ENCODE measurements around the gene IL6ST. TPM values are rescaled to one million over a fixed set of nuclear protein-coding genes. Genes with fewer than 3 reads are reported as not detected.
"Not testable (repeated sequence)": the region's sequence is repeated elsewhere in the genome, so short reads cannot be mapped to it uniquely, and the experiment has no call there.

The IL6ST gene
- total RNA-seq, 8 experiments from 2014 or later, result 27.6 to 333 (median 68.5) TPM

DNA sequence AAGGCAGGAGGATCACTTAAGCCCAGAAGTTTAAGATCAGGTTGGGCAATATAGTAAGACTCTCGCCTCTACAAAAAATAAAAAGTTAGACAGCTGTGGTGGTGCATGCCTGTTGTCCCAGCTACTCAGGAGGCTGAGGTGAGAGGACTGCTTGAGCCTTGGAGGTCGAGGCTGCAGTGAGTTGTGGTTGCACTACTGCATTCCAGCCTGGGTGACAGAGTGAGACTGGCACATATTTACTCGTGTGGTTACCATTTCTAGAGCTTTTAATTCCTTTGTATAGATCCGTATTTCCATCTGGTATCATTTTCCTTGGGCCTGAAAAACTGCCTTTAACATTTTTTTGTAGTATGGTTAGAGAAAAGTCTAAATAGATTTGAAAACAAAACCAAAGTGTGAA is 7.8 kb downstream of the IL6ST start:
- ATAC-seq (replicated peaks in 6 of 8), result no peak
- Histone ChIP-seq H3K27ac (no peak overlapping the region), H3K4me3 (no peak overlapping the region), H3K4me1 (replicated peaks in 1 of 2) (peaks cover 9 to 17% of the 10 kb centered on the region in 2 donors)
- 67 to 100% (median 89%) methylated on average over 1 to 4 of the region's 4 CpGs; no CpG with 5 or more reads in 2 of the 10 experiments for WGBS, 10 experiments
- in situ Hi-C loops (cut with MboI; ENCODE audit: low pct_unique_long_range_greater_than_20kb in 2 of 9, low sequenced_read_pairs in 9 of 9, unreplicated experiment in 9 of 9), result loop anchor here in 2 of 9 experiments (25.0 kb wide), 1 partner anchor 200 kb away; no protein-coding TSS in a partner anchor

GRCh38 chr5:55985181-55985580 is 9.6 kb downstream of the IL6ST start:
- in situ Hi-C loops (cut with MboI; ENCODE audit: low pct_unique_long_range_greater_than_20kb in 2 of 9, low sequenced_read_pairs in 9 of 9, unreplicated experiment in 9 of 9), result loop anchor here in 2 of 9 experiments (25.0 kb wide), 1 partner anchor 202 kb away; no protein-coding TSS in a partner anchor
- H3K4me3 ChIP-seq, result no peak overlapping the region
- no peak overlapping the region for H3K27ac ChIP-seq
- no peak for ATAC-seq (replicated peaks in 6 of 8)
- WGBS, 10 experiments, result 87 to 100% (median 94%) methylated on average over 1 to 6 of the region's 6 CpGs; no CpG with 5 or more reads in 1 of the 10 experiments
- peaks cover 9 to 15% of the 10 kb centered on the region in 2 donors for H3K4me1 ChIP-seq (replicated peaks in 1 of 2)

DNA sequence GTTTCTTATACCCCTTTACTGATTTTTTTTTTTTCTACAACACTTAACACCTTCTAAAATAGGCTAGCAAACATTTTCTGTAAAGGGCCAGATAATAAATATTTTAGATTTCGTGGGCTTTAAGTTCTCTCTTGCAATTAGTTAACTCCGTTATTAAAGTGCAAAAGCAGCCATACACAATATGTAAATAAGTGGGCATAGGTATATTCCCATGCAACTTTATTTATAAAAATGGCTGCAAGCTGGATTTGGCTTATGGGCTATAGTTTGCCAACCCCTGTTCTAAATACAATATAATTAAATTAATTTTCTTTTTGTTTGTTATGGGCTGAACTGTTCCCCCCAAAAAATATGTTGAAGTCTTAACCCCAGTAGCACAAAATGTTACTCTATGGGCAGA is 10.8 kb downstream of the IL6ST start:
- Histone ChIP-seq H3K4me1 (replicated peaks in 1 of 2) (peaks cover 3 to 7% of the 10 kb centered on the region in 2 donors), H3K4me3 (no peak overlapping the region), H3K27ac (no peak overlapping the region)
- ATAC-seq (replicated peaks in 6 of 8), result no peak
- in situ Hi-C loops (cut with MboI; ENCODE audit: low pct_unique_long_range_greater_than_20kb in 2 of 9, low sequenced_read_pairs in 9 of 9, unreplicated experiment in 9 of 9), result loop anchor here in 2 of 9 experiments (25.0 kb wide), 1 partner anchor 203 kb away; no protein-coding TSS in a partner anchor
- 50 to 94% (median 86%) methylated on average over 2 of the region's 2 CpGs for WGBS, 10 experiments

DNA sequence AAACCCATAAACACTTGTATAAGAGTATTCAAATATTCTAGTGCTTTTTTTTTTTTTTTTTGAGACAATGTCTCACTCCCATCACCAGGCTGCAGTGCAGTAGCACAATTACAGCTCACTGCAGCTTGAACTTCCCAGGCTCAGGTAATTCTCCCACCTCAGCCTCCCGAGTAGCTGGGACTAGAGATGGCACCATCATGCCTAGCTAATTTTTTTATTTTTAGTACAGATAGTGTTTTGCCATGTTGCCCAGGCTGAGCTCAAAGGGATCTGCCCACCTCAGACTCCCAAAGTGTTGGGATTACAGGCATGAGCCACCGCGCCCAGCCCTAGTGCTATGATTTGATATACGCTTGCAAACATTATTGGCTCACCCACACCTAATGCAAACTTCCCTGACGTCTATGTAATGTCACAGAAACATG is 11.8 kb downstream of the IL6ST start:
- WGBS, 10 experiments, result 0 to 98% (median 61%) methylated on average over 1 to 5 of the region's 5 CpGs; no CpG with 5 or more reads in 4 of the 10 experiments
- Histone ChIP-seq H3K4me1 (replicated peaks in 1 of 2) (peaks cover 0 to 7% of the 10 kb centered on the region in 2 donors), H3K4me3 (no peak overlapping the region), H3K27ac (no peak overlapping the region)
- peak; percentile 48 to 82 (median 65) for ATAC-seq (replicated peaks in 6 of 8)
- in situ Hi-C loops (cut with MboI; ENCODE audit: low pct_unique_long_range_greater_than_20kb in 2 of 9, low sequenced_read_pairs in 9 of 9, unreplicated experiment in 9 of 9), result loop anchor here in 2 of 9 experiments (25.0 kb wide), 1 partner anchor 204 kb away; no protein-coding TSS in a partner anchor

DNA sequence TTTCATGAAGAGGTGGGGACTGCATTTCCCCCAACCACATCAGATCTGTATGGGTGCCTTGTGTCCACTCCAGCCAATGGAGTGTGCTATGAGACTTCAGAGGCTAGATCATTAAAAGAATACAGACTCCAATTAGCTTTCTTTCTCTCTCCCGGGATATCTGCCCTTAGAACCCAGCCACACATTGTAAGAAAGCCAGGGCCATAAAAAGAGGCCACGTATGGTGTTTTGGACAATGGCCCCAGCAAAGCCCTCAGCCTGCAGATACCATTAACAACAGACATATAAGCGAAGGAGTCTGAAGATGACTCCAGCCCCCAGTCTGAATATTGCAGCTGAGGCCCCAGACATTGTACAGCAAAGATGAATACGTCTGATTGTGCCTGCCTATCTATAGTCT is 21.5 kb downstream of the IL6ST start:
- no peak overlapping the region for H3K27ac ChIP-seq
- H3K4me1 ChIP-seq (replicated peaks in 1 of 2), result no peaks in the 10 kb centered on the region
- in situ Hi-C loops (cut with MboI; ENCODE audit: low pct_unique_long_range_greater_than_20kb in 2 of 9, low sequenced_read_pairs in 9 of 9, unreplicated experiment in 9 of 9), result loop anchor here in 1 of 9 experiments (25.0 kb wide), 1 partner anchor 889 kb away; no protein-coding TSS in a partner anchor
- 53 to 90% (median 73%) methylated on average over 1 to 4 of the region's 4 CpGs; no CpG with 5 or more reads in 2 of the 10 experiments for WGBS, 10 experiments
- H3K4me3 ChIP-seq, result no peak overlapping the region
- peak in 1 of 8 experiments; percentile 21 for ATAC-seq (replicated peaks in 6 of 8)

GRCh38 chr5:55969956-55970355 is 24.8 kb downstream of the IL6ST start:
- WGBS, 10 experiments, result 0 to 100% (median 78%) methylated on average over 1 of the region's 1 CpG; no CpG with 5 or more reads in 3 of the 10 experiments
- Histone ChIP-seq H3K4me1 (replicated peaks in 1 of 2) (no peaks in the 10 kb centered on the region), H3K27ac (no peak overlapping the region), H3K4me3 (no peak overlapping the region)
- in situ Hi-C loops (cut with MboI; ENCODE audit: low pct_unique_long_range_greater_than_20kb in 2 of 9, low sequenced_read_pairs in 9 of 9, unreplicated experiment in 9 of 9), result loop anchor here in 1 of 9 experiments (25.0 kb wide), 1 partner anchor 892 kb away; no protein-coding TSS in a partner anchor
- ATAC-seq (replicated peaks in 6 of 8), result no peak

GRCh38 chr5:55966284-55966683 is 28.5 kb downstream of the IL6ST start:
- ATAC-seq (replicated peaks in 6 of 8), result no peak
- Histone ChIP-seq H3K4me3 (no peak overlapping the region), H3K4me1 (replicated peaks in 1 of 2) (no peaks in the 10 kb centered on the region), H3K27ac (no peak overlapping the region)
- in situ Hi-C loops (cut with MboI; ENCODE audit: low pct_unique_long_range_greater_than_20kb in 2 of 9, low sequenced_read_pairs in 9 of 9, unreplicated experiment in 9 of 9), result loop anchor here in 1 of 9 experiments (25.0 kb wide), 1 partner anchor 896 kb away; no protein-coding TSS in a partner anchor

GRCh38 chr5:55965525-55965924 is 29.2 kb downstream of the IL6ST start:
- Histone ChIP-seq H3K4me3 (no peak overlapping the region), H3K27ac (no peak overlapping the region), H3K4me1 (replicated peaks in 1 of 2) (no peaks in the 10 kb centered on the region)
- no peak for ATAC-seq (replicated peaks in 6 of 8)
- 80 to 94% (median 88%) methylated on average over 3 to 6 of the region's 6 CpGs; no CpG with 5 or more reads in 1 of the 10 experiments for WGBS, 10 experiments
- in situ Hi-C loops (cut with MboI; ENCODE audit: low pct_unique_long_range_greater_than_20kb in 2 of 9, low sequenced_read_pairs in 9 of 9, unreplicated experiment in 9 of 9), result loop anchor here in 1 of 9 experiments (25.0 kb wide), 1 partner anchor 897 kb away; no protein-coding TSS in a partner anchor

GRCh38 chr5:55960779-55961178 is 34.0 kb downstream of the IL6ST start:
- in situ Hi-C loops (cut with MboI; ENCODE audit: low pct_unique_long_range_greater_than_20kb in 2 of 9, low sequenced_read_pairs in 9 of 9, unreplicated experiment in 9 of 9), result loop anchor here in 1 of 9 experiments (25.0 kb wide), 1 partner anchor 902 kb away; no protein-coding TSS in a partner anchor
- Histone ChIP-seq H3K4me1 (replicated peaks in 1 of 2) (no peaks in the 10 kb centered on the region), H3K4me3 (no peak overlapping the region), H3K27ac (no peak overlapping the region)
- ATAC-seq (replicated peaks in 6 of 8), result no peak
- 97 to 100% (median 100%) methylated on average over 1 to 5 of the region's 7 CpGs; no CpG with 5 or more reads in 4 of the 10 experiments for WGBS, 10 experiments

DNA sequence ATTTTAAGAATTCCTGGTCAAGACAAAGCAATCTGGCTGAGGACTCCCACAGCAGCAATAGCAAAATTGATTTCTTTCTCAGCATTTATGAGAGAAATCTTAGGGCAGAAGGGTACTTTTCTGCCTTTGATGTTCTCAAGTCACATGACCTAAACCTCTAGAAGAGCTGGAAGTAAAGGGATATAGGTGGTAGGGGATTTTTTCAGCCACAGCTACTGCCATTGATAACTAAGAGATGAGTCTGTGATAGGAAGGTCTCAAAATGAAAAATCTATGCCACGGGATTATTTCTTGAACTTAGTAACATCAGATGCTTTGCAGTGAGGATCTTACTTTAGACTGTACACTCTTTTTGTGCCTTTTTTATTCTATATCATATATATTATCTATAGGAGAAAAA is 35.6 kb downstream of the IL6ST start:
- in situ Hi-C loops (cut with MboI; ENCODE audit: low pct_unique_long_range_greater_than_20kb in 2 of 9, low sequenced_read_pairs in 9 of 9, unreplicated experiment in 9 of 9), result loop anchor here in 1 of 9 experiments (25.0 kb wide), 1 partner anchor 903 kb away; no protein-coding TSS in a partner anchor
- Histone ChIP-seq H3K4me3 (no peak overlapping the region), H3K4me1 (replicated peaks in 1 of 2) (no peaks in the 10 kb centered on the region), H3K27ac (no peak overlapping the region)
- ATAC-seq (replicated peaks in 6 of 8), result no peak
- 100% methylated on average over 1 of the region's 1 CpG; no CpG with 5 or more reads in 4 of the 10 experiments for WGBS, 10 experiments

- in situ Hi-C loops (cut with MboI; ENCODE audit: low pct_unique_long_range_greater_than_20kb in 2 of 9, low sequenced_read_pairs in 9 of 9, unreplicated experiment in 9 of 9), result loop anchor here in 2 of 9 experiments (25.0 kb wide), 2 partner anchors 271 to 896 kb away; no protein-coding TSS in a partner anchor
- 83 to 100% (median 98%) methylated on average over 1 to 3 of the region's 4 CpGs; no CpG with 5 or more reads in 4 of the 10 experiments for WGBS, 10 experiments
- ATAC-seq (replicated peaks in 6 of 8); H3K4me1 ChIP-seq (replicated peaks in 1 of 2); H3K4me3 ChIP-seq; H3K27ac ChIP-seq: not testable (repeated sequence)
These were observed 53.6 kb downstream of the IL6ST start for GRCh38 chr5:55941154-55941553.

- H3K4me1 ChIP-seq (replicated peaks in 1 of 2); ATAC-seq (replicated peaks in 6 of 8); H3K27ac ChIP-seq; H3K4me3 ChIP-seq: not testable (repeated sequence)
- in situ Hi-C loops (cut with MboI; ENCODE audit: low pct_unique_long_range_greater_than_20kb in 2 of 9, low sequenced_read_pairs in 9 of 9, unreplicated experiment in 9 of 9), result loop anchor here in 2 of 9 experiments (25.0 kb wide), 2 partner anchors 275 to 900 kb away; no protein-coding TSS in a partner anchor
These were observed 57.2 kb downstream of the IL6ST start for GRCh38 chr5:55937598-55937997.

DNA sequence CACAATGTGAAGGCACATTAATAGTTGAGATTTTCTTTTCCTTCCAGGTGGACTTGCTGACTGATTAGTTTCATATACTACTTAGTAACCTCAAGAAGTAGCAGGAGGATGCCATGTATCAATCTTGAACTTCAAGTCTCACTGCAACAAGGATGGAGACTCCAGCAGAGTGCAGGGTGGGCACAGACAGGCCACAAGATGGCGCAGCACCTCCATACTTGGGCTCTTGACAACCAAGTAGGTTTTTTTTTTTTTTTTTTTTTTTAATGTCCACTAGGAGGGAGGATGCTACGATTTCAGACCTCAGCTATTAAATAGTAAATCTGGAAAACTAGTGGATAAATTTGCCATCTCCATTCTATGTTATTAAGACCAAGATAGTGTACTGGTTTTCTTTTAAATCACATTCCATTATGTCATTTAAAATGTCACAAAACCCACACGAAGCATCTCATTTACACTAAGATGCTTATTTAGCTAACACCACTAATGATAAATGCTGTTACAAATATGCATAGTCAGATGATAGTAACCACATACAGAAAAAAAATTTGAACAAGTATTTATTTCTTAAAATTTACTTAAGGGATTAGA is 58.6 kb downstream of the IL6ST start:
- WGBS, 10 experiments, result 0 to 56% (median 30%) methylated on average over 2 to 3 of the region's 3 CpGs; no CpG with 5 or more reads in 1 of the 10 experiments

More for the DNA sequence above, 58.6 kb downstream of the IL6ST start:
- H3K27ac ChIP-seq, result no peak overlapping the region
- H3K4me1 ChIP-seq (replicated peaks in 1 of 2), result no peaks in the 10 kb centered on the region
- peak; percentile 80 to 93 (median 84) for ATAC-seq (replicated peaks in 6 of 8)
- in situ Hi-C loops (cut with MboI; ENCODE audit: low pct_unique_long_range_greater_than_20kb in 2 of 9, low sequenced_read_pairs in 9 of 9, unreplicated experiment in 9 of 9), result loop anchor here in 2 of 9 experiments (25.0 kb wide), 2 partner anchors 276 to 901 kb away; no protein-coding TSS in a partner anchor
- H3K4me3 ChIP-seq, result no peak overlapping the region

Measured in motor neuron (in vitro differentiated cells).